Measurements from ENCODE around the gene TTC28. TPM values are rescaled to one million over a fixed set of nuclear protein-coding genes. Genes with fewer than 3 reads are reported as not detected.
A peak's percentile ranks its signal among the peaks of the same experiment; 100 is the strongest.

Gene TTC28
- total RNA-seq, 1 experiment from 2014 or later, result 7.6 TPM

DNA sequence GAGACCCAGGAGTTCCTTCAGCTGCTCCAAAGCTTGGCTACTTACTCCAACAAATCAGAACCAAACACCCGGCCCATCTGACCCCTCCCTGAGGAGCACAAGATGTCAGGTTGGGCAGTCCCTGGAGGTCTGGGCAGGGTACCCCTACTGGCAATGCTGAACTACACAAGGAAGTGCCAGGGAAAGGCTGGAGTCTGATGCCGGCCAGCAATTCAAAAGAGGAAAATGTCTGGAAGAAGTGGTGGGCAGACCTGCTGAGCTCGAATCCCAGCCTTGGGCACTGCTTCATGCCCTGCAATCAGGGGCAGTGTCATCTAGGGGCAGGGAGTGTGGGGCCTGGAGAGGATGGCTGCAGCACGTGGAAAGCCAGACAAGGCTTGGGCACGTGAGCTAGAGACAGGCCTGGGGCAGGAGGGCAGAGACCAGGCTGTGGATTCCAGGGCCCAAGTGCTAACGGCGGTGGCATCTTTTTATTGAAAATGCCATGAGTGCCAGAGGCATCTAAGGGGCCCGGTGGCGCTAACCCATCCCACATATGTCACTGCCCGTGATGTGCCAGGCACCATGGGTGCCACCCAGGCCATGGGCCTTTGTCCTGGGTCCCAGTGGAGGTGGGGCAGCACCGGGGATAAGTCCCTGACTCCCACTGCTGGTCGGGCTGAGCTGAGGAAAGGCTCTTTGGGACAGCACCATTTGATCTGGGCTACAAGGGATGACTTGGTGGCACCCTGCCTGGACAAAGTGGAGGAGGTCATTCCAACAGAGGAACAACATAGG is 662.7 kb downstream of the TTC28 start:
- in situ Hi-C loops (cut with HindIII; ENCODE audit: low sequenced_read_pairs), result no loop called here
- DNase-seq (ENCODE audit: low spot score), result no peak

DNA sequence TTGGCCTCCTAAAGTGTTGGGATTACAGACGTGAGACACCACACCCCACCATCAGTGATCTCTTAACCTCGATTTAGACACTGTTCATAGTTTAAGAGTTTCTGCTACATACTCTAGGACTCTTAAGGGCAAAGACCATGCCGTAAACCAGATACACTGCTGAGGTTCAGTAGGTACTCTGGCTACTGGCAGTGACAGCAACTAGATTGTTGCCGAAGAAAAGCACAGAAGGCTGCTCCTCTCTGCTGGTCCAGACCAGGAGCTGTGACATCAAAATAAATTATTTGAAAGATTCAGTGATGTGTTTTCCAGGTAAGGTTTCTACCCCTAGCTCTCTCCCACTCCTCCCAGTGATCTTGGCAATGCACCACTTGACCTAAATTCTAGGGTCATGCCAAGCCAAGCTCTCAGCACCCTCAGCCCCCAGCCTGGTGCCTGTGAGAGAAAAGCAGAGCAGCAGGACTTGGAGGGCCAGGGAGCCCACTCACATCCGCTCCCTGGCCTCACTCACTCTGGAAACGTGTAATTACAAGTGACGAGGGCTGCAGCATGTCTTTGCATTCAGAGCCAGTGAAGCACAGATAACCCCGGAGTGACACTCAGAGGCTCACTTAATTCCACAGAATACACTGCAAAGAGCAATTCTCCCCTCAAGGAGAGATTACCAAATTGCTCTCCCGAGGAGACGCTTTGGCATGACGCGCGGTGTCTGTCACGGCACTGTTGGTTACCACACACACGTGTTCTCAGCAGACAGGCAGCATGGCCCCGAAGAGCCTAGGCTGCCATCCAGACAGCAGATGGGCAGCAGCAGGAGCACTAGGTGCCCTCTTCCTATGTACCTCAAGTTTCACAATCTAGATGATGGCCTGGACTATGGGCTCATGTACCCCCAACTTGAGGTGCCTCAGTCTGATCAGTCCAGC is 663.7 kb downstream of the TTC28 start:
- in situ Hi-C loops (cut with HindIII; ENCODE audit: low sequenced_read_pairs), result no loop called here

DNA sequence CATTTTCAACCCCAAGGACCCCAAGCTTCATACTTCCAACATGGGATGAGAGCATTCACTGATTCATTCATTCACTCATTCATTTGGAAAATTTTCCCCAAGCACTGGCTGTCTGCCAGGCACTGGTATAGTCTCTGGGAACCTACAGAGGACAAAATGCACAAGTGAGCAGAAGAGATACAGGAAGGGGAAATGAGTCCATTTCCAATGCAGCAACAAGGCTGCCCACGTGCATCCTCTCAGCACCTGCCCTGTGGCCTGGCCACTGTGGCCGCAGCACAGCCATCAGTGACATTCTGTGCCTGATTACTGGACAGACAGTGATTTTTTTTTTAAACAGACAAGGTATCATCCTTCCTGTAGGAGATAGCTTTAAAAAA is 664.6 kb downstream of the TTC28 start:
- in situ Hi-C loops (cut with HindIII; ENCODE audit: low sequenced_read_pairs), result no loop called here
- no peak for DNase-seq (ENCODE audit: low spot score)

More for the DNA sequence above, 663.7 kb downstream of the TTC28 start:
- peak; percentile 72 for DNase-seq (ENCODE audit: low spot score)

DNA sequence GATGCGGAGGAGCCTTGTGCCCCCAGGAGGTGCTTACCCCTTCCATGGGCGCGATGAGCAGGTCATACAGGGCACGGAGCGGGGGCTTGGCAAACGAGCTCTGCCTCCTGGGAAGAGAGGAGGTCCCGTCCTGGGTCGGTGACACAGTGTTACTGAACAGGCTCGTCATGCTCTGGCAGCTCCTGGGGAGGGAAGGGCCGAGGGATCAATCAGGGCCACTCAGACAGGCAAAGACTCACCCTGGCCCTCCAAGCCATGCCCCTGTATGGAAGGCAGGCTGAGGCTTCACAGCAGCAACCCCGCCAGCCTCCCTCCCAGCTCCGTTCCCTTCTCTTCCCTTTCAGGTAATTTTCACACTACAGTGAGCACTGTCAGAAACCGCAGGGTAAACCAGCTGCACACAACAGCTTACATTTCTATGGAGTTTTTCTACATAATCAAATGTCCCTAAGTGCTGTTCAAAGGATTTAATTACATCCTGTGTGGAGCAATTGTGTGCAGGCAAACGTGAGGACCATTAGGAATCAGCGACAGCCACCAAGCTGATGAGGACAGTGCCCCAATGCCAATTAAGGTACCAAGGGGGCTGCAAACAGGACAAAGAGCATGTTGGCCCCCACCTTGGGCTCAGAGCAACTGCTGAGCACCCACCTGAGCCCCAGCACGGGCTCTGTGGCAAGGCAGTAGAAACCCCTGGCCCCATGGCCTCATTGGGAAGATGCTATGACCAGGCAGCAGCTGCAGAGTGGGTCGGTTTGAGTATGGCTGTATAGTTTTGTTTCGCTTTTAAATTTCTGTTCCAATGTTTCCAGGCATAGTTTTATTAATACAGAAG is 665.2 kb downstream of the TTC28 start:
- no peak for DNase-seq (ENCODE audit: low spot score)
- in situ Hi-C loops (cut with HindIII; ENCODE audit: low sequenced_read_pairs), result no loop called here

DNA sequence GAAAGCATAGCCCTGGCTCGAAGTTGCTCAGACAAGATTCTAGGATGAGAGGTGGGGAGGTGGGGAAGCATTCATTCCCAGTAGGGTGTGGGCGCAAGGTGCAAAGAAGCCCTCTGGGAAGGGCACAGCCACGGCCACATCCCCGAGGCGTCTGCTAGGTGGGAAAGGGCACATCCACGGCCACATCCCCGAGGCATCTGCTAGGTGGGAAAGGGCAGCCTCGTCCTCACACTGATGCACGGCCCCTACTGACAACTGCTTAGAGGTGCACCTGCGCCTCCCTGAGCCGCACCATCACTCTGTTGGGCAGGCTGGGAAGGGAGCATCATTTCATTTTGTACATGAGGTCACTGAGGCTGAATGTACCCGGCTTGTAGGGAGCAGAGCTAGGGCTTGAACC is 666.0 kb downstream of the TTC28 start:
- in situ Hi-C loops (cut with HindIII; ENCODE audit: low sequenced_read_pairs), result no loop called here

DNA sequence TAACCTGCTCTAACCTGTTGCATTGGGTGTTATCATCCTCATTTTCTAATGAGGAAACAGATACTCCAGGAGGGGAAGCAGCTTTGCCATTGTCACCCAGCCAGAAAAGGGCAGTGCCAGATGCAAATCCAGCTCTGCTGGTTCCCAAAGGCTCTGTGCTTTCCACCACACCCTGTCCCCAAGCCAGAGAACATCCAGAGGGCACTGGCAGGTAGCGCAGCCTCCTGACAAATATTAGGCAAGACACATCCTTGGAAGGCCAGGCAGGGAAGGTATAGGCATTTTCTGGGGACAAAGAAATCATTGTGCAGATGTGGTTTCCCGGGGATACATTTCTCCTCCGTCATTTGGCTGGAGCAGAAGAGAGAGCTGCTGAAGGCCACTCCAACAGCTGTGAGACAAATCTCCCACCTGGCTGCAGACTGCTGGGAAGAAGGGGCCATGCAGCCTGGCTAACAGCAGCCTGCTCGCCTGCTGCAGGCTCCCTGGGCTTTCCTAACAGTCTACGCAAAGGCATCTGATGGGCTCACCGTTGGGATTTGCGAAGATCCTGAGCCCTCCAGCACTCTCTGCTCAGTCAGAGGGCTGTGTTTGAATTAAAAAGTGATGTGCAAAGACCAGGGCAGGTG is 666.7 kb downstream of the TTC28 start:
- in situ Hi-C loops (cut with HindIII; ENCODE audit: low sequenced_read_pairs), result no loop called here
- DNase-seq (ENCODE audit: low spot score), result no peak

More for the DNA sequence above, 666.0 kb downstream of the TTC28 start:
- no peak for DNase-seq (ENCODE audit: low spot score)

DNA sequence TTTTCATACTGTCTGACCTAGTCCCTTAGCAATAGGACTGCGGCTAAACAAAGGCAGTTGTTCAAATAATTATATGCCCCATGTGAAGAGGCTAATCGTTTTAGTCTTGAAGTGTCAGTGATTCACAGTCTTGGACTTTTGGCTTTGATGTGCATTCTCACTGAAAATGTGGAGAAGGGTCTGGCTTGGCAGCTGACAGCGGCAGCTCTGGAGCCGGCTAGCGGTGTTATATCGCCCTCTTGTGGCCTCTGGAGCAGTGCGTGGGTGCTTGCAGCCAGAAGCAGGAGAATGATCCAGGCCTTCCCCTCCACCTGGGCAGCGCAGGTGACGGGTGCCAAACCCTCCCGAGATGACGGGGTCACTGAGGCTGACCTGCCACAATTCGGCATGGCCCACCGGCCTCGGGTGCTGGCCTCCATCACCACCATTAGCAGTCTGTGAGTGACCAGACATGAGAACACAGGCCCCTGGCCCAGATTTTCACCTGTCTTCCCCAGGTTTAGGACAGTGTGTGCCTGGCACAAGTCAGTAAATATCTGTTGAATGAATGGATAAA is 670.3 kb downstream of the TTC28 start:
- in situ Hi-C loops (cut with HindIII; ENCODE audit: low sequenced_read_pairs), result no loop called here
- peak; percentile 81 for DNase-seq (ENCODE audit: low spot score)

DNA sequence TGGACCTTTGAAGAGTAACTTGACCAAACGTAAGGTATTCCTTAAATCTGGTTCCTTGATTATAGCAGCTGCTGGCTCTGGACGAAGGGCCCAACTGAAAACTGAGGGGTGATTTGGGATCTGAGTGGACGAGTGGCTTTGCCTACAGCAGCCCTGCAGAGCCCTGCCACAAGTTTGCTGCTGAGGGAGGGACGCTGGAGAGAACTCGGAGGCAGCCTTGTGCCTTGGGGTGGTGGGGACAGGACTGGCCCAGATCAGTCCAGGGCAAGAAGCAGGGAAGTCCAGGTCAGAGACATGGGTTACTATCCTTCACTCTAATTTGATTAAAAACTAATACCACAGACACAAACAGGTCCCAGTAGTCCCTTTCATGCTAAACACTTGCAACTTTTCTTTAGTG is 671.0 kb downstream of the TTC28 start:
- DNase-seq (ENCODE audit: low spot score), result no peak
- in situ Hi-C loops (cut with HindIII; ENCODE audit: low sequenced_read_pairs), result no loop called here

DNA sequence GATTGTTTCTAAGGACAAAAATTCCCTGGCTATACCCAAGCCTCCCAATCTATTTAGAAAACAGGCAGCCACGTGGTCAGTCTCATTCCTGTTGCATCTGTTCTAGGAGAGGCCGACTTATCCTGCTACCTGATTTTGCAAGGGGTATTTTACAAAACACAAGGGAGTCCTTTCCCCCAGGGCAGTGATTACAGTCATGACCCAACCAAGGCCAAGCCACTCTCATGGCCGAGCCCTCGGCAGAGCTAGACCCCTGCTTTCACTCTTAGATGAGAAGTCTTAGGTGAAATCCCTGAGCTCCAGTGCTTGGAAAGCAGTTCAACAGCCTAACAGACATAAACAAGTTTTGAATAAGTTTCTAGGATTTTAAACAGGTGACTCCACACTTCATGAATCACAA is 671.6 kb downstream of the TTC28 start:
- DNase-seq (ENCODE audit: low spot score), result no peak
- in situ Hi-C loops (cut with HindIII; ENCODE audit: low sequenced_read_pairs), result no loop called here

DNA sequence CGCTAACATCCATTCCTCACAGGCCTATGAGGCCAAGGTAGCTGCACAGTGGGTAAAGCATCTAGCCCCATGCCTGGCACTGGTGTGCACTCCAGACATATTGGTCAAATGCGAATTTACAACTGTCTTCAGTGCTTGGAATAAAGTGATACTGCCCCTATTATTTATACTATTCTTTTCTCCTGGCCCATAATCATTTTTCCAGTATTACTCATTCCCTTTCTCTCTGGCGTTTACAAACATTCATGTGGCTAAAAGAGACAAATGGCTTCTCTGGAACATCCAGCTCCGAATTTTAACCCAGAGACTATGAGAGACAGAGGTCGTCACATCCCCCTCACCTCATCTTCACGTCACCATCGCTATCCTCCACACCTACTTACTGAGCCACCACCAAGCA is 673.4 kb downstream of the TTC28 start:
- in situ Hi-C loops (cut with HindIII; ENCODE audit: low sequenced_read_pairs), result no loop called here
- no peak for DNase-seq (ENCODE audit: low spot score)

DNA sequence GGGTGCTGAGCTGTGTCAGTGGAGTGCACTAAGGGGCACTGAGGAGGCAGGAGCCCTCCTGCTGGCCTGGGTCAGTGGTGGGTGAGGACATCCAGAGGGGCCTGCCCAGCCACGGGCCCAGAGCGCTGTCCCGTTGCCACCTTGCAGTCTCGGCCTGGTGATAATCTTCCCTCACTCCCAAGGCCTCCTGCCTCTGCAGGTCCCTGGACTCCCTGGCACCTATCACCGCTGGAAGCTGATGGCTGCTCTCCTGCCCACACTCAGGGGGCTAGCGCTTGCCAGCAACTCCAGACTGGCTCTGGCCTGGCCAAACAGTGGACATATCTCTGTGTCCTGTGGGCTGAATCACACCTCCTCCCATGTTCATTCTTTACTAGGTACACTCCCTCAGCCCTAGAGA is 674.1 kb downstream of the TTC28 start:
- no peak for DNase-seq (ENCODE audit: low spot score)
- in situ Hi-C loops (cut with HindIII; ENCODE audit: low sequenced_read_pairs), result no loop called here

DNA sequence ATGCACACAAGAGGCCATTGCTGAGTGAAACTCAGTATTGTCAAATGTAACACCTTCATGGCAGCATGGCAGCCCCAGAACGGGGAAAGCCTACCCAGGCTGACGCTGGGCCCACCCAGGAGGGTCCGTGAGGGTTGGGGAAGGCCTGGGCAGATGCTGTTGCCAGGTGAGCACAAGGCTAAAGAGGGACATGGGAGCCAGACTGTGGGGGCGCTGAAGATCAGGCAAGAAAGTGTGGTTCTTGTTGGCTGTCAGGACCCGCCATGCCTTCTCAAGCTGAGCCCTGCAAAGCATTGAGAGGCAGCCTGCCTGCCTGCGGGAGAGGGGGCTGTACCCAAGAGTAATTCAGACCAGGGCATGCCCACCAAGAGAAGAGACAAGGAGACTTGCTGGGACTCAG is 675.6 kb downstream of the TTC28 start:
- DNase-seq (ENCODE audit: low spot score), result no peak
- in situ Hi-C loops (cut with HindIII; ENCODE audit: low sequenced_read_pairs), result loop anchor here (5.0 kb wide), 1 partner anchor 87 kb away; the partner anchor contains the start of gene PITPNB

DNA sequence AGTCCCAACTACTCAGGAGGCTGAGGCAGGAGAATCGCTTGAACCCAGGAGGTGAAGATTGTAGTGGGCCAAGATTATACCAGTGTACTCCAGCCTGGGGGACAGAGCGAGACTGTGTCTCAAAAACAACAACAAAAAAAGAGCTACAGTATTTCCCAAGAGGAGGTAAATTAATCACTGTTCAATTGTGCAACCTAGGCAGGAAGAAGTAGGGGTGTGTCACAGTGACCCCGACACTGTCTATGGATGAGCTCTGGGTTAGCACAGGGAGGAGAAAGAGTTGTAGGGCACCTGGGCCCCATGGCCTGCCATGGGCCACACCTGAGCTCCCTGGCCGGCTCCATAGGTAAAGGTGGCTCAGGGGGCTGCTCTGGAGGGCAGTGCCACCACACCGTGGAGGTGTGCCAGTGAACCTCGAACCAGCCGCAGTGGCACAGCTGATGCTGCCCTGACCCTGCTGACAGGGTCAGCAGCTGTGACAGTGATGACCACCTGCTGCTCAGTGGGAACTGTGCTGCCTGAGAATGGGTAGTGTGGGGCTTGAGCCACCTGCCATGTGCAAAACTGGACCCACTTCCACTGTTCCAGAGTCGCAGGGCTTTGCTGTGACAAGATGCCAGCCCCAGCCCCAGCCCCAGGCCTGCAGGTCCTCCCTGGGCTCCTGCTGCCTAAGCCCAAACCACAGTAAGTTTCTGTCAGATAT is 676.6 kb downstream of the TTC28 start:
- DNase-seq (ENCODE audit: low spot score), result no peak
- in situ Hi-C loops (cut with HindIII; ENCODE audit: low sequenced_read_pairs), result loop anchor here (5.0 kb wide), 1 partner anchor 86 kb away; the partner anchor contains the start of gene PITPNB

DNA sequence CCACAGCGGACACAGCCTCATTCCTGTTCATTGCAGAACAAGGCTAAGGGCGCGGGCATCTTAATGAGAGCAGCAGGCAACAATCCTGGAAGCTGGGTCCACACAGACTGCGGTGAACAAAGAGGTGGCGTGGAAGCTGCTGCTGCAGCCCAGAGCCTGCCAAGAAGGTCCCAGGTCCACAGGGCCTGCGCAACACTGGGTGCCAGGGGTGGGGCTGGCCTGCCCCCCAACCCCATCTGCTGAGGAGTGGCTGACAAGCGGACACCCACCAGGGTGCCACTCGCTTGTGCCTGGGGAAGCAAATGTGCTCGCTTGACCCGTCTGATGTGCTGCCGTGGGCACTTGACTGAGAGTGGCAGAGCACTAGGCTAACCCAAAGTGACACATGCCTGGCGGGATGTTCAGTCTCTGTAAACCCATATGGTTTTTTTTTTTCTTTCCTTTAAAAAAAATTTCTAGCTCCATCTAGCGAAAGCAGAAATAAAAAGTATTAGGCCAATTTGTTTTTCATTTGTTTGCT is 677.4 kb downstream of the TTC28 start:
- in situ Hi-C loops (cut with HindIII; ENCODE audit: low sequenced_read_pairs), result loop anchor here (5.0 kb wide), 1 partner anchor 85 kb away; the partner anchor contains the start of gene PITPNB
- peak; percentile 54 for DNase-seq (ENCODE audit: low spot score)

DNA sequence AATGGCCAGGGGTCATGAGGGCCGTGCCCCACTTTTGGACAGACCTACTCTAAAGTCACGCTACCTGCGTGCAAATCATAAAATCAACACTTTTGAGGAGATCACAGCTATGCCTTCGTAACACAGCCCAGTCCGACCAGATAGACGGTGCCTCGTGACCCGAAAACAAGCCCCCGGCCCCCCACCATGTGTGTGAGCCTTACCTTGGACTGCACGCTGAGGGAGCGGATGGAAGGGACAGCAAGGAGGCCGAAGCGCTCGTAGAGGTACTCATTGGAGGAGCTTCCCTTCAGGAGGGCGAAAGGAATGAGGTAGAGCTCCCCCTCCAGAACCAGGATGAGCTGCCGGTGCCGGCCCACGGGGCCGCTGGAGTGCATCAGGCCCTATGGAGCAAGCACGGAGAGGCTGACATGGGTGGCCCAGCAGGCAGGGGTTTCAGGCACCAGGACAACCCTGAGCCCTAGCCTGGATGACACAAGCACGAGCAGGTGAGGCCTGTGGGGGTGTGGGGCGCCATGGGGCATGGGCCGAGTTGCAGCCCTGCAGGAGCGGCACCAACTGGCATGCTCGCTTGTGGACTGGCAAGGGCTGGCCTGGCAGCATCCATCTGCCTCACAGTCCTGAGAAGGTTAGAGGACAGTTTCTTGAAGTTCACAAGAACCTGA is 678.3 kb downstream of the TTC28 start:
- no peak for DNase-seq (ENCODE audit: low spot score)
- in situ Hi-C loops (cut with HindIII; ENCODE audit: low sequenced_read_pairs), result loop anchor here (5.0 kb wide), 1 partner anchor 84 kb away; the partner anchor contains the start of gene PITPNB

DNA sequence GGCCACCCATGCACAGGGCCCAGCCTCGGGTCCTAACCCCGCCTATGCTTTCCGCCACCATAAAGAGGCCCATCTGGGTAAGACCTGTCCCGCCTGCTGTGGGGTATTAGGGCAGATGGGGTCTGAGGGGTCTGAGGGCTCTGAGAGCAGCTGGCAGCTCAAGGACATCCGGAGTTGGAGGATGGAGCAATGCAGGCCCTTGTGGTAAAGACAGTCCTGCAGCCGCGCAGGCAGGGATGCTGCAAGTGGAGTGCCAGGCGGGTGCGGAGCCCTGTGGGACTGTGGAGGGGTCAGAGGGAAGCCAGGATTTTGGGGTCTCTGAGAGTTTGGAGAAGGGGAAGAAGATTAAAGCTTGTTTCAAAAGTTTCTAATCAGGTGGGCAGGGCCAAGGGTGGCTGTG is 679.3 kb downstream of the TTC28 start:
- in situ Hi-C loops (cut with HindIII; ENCODE audit: low sequenced_read_pairs), result loop anchor here (5.0 kb wide), 1 partner anchor 83 kb away; the partner anchor contains the start of gene PITPNB
- no peak for DNase-seq (ENCODE audit: low spot score)

DNA sequence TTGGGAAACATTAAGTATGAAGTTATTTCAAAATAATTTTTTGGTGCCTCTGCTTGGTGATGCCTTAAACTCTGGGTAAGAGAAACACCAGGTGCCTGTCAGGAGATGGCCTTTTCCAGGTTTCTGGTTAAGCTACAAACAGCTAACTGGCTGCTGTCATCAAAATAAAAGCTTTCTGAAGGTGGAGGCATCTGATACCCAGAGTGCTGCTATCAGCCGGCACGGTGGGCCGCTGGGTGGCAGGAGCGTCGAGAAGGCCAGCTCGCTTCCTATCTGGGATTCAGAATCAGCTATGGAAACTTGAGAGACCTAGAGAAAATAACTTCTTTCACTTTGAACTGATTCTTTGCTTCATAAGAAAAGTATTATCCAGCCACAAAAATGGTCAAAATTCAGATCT is 679.8 kb downstream of the TTC28 start:
- DNase-seq (ENCODE audit: low spot score), result no peak
- in situ Hi-C loops (cut with HindIII; ENCODE audit: low sequenced_read_pairs), result loop anchor here (5.0 kb wide), 1 partner anchor 83 kb away; the partner anchor contains the start of gene PITPNB

All from G401 (cell line).